ENCODE results near the gene CYTH4.

- no peak for TF ChIP-seq CTCF (IDR thresholded peaks at IDR 0.05)
- no peak for TF ChIP-seq POLR2A (IDR thresholded peaks at IDR 0.05)
Measured at GRCh38 chr22:37310075-37310606, 27.8 kb downstream of the CYTH4 start.
